ENCODE measurements around the gene TMEM132A. TPM values are rescaled to one million over a fixed set of nuclear protein-coding genes. Genes with fewer than 3 reads are reported as not detected.

The TMEM132A gene
- polyA plus RNA-seq, 1 donor from 2014 or later = 0.26 TPM

- H3K27me3 Mint-ChIP-seq = no peaks in the 10 kb centered on the region
Measured at GRCh38 chr11:60934124-60934789, 10.0 kb downstream of the TMEM132A start.

GRCh38 chr11:60934790-60935605 is 10.7 kb downstream of the TMEM132A start:
- Mint-ChIP-seq H3K4me1 (peaks cover 25 to 27% (median 25%) of the 10 kb centered on the region in 3 donors), H3K9me3 (peaks cover 0 to 2% (median 0%) of the 10 kb centered on the region in 3 donors), H3K27ac (peak overlapping the region; percentile 85 to 89 (median 86)), H3K36me3 (peaks cover 3% of the 10 kb centered on the region), H3K27me3 (no peaks in the 10 kb centered on the region), H3K4me3 (peak overlapping the region in 2 of 4 donors; percentile 56)

More at GRCh38 chr11:60934124-60934789, 10.0 kb downstream of the TMEM132A start:
- Mint-ChIP-seq H3K27ac (peak overlapping the region; percentile 73 to 99 (median 94)), H3K9me3 (peaks cover 0 to 2% (median 0%) of the 10 kb centered on the region in 3 donors), H3K4me1 (peaks cover 25 to 29% (median 29%) of the 10 kb centered on the region in 3 donors), H3K36me3 (no peaks in the 10 kb centered on the region), H3K4me3 (peak overlapping the region in 1 of 4 donors; percentile 9)

GRCh38 chr11:60935676-60936442 is 11.6 kb downstream of the TMEM132A start:
- Mint-ChIP-seq H3K4me1 (peaks cover 22 to 25% (median 24%) of the 10 kb centered on the region in 3 donors), H3K4me3 (peak overlapping the region in 2 of 4 donors; percentile 56), H3K27me3 (no peaks in the 10 kb centered on the region), H3K27ac (peak overlapping the region; percentile 85 to 89 (median 86)), H3K36me3 (peaks cover 3% of the 10 kb centered on the region), H3K9me3 (peaks cover 0 to 2% (median 0%) of the 10 kb centered on the region in 3 donors)

- Mint-ChIP-seq H3K27ac (peak overlapping the region in 1 of 3 donors; percentile 85), H3K4me3 (no peak overlapping the region), H3K9me3 (peaks cover 0 to 2% (median 0%) of the 10 kb centered on the region in 3 donors)
Measured at GRCh38 chr11:60936467-60937143, 12.3 kb downstream of the TMEM132A start.

GRCh38 chr11:60937144-60937527 is 12.9 kb downstream of the TMEM132A start:
- Mint-ChIP-seq H3K4me3 (no peak overlapping the region), H3K4me1 (peaks cover 20 to 24% (median 23%) of the 10 kb centered on the region in 3 donors), H3K27me3 (no peaks in the 10 kb centered on the region), H3K36me3 (peaks cover 4% of the 10 kb centered on the region), H3K9me3 (peaks cover 0 to 2% (median 0%) of the 10 kb centered on the region in 3 donors), H3K27ac (no peak overlapping the region)

More at GRCh38 chr11:60936467-60937143, 12.3 kb downstream of the TMEM132A start:
- Mint-ChIP-seq H3K36me3 (peaks cover 4% of the 10 kb centered on the region), H3K4me1 (peaks cover 22 to 24% (median 23%) of the 10 kb centered on the region in 3 donors), H3K27me3 (no peaks in the 10 kb centered on the region)

GRCh38 chr11:60937811-60938210 is 13.6 kb downstream of the TMEM132A start:
- H3K4me1 Mint-ChIP-seq = peaks cover 14 to 26% (median 24%) of the 10 kb centered on the region in 3 donors
- H3K27me3 Mint-ChIP-seq = no peaks in the 10 kb centered on the region
- H3K9me3 Mint-ChIP-seq = peaks cover 0 to 2% (median 0%) of the 10 kb centered on the region in 3 donors
- no peak overlapping the region for H3K27ac Mint-ChIP-seq
- H3K4me3 Mint-ChIP-seq = no peak overlapping the region
- H3K36me3 Mint-ChIP-seq = peaks cover 4% of the 10 kb centered on the region

- Mint-ChIP-seq H3K4me3 (no peak overlapping the region), H3K36me3 (peaks cover 4% of the 10 kb centered on the region), H3K27ac (peak overlapping the region in 2 of 3 donors; percentile 47 to 71), H3K9me3 (peaks cover 0 to 2% (median 0%) of the 10 kb centered on the region in 3 donors), H3K4me1 (peaks cover 18 to 28% (median 24%) of the 10 kb centered on the region in 3 donors), H3K27me3 (no peaks in the 10 kb centered on the region)
Measured at GRCh38 chr11:60938500-60938899, 14.2 kb downstream of the TMEM132A start.

GRCh38 chr11:60939301-60939700 is 15.0 kb downstream of the TMEM132A start:
- peak overlapping the region in 1 of 3 donors; percentile 42 for H3K27ac Mint-ChIP-seq
- H3K36me3 Mint-ChIP-seq = peaks cover 7% of the 10 kb centered on the region

GRCh38 chr11:60939855-60940254 is 15.6 kb downstream of the TMEM132A start:
- H3K9me3 Mint-ChIP-seq = peaks cover 0 to 2% (median 0%) of the 10 kb centered on the region in 3 donors
- peak overlapping the region in 2 of 3 donors; percentile 42 to 84 for H3K27ac Mint-ChIP-seq
- peaks cover 19 to 34% (median 22%) of the 10 kb centered on the region in 3 donors for H3K4me1 Mint-ChIP-seq
- peaks cover 9% of the 10 kb centered on the region for H3K36me3 Mint-ChIP-seq
- H3K4me3 Mint-ChIP-seq = no peak overlapping the region
- H3K27me3 Mint-ChIP-seq = no peaks in the 10 kb centered on the region

More at GRCh38 chr11:60939301-60939700, 15.0 kb downstream of the TMEM132A start:
- no peaks in the 10 kb centered on the region for H3K27me3 Mint-ChIP-seq
- H3K4me3 Mint-ChIP-seq = no peak overlapping the region
- peaks cover 17 to 30% (median 24%) of the 10 kb centered on the region in 3 donors for H3K4me1 Mint-ChIP-seq
- H3K9me3 Mint-ChIP-seq = peaks cover 0 to 2% (median 0%) of the 10 kb centered on the region in 3 donors

- peak overlapping the region in 3 of 4 donors; percentile 10 to 65 (median 24) for H3K4me3 Mint-ChIP-seq
- peaks cover 0 to 2% (median 0%) of the 10 kb centered on the region in 3 donors for H3K9me3 Mint-ChIP-seq
- peaks cover 23 to 42% (median 27%) of the 10 kb centered on the region in 3 donors for H3K4me1 Mint-ChIP-seq
- no peaks in the 10 kb centered on the region for H3K27me3 Mint-ChIP-seq
- H3K36me3 Mint-ChIP-seq = peaks cover 14% of the 10 kb centered on the region
- peak overlapping the region; percentile 59 to 84 (median 80) for H3K27ac Mint-ChIP-seq
Measured at GRCh38 chr11:60941371-60942119, 17.3 kb downstream of the TMEM132A start.

GRCh38 chr11:60942219-60942618 is 18.0 kb downstream of the TMEM132A start:
- H3K36me3 Mint-ChIP-seq = peaks cover 14% of the 10 kb centered on the region
- peak overlapping the region in 3 of 4 donors; percentile 10 to 79 (median 67) for H3K4me3 Mint-ChIP-seq
- no peaks in the 10 kb centered on the region for H3K9me3 Mint-ChIP-seq
- no peaks in the 10 kb centered on the region for H3K27me3 Mint-ChIP-seq
- peaks cover 27 to 45% (median 27%) of the 10 kb centered on the region in 3 donors for H3K4me1 Mint-ChIP-seq
- peak overlapping the region in 2 of 3 donors; percentile 59 to 83 for H3K27ac Mint-ChIP-seq

- Mint-ChIP-seq H3K4me1 (peaks cover 28 to 48% (median 28%) of the 10 kb centered on the region in 3 donors), H3K36me3 (peaks cover 14% of the 10 kb centered on the region), H3K27me3 (no peaks in the 10 kb centered on the region), H3K27ac (peak overlapping the region in 2 of 3 donors; percentile 53 to 59), H3K9me3 (no peaks in the 10 kb centered on the region), H3K4me3 (peak overlapping the region in 1 of 4 donors; percentile 32)
Measured at GRCh38 chr11:60942970-60943565, 18.8 kb downstream of the TMEM132A start.
